Activated naive CD8-positive, alpha-beta T cell treated with anti-CD3 and anti-CD28 coated beads, Interleukin-2, amount 50 U/mL, for 24 hours (primary cell): ENCODE data around the gene GIPC2.

Experiments used
- ATAC-seq: fragments of 150-1000 bp; cut with Tn5 transposase; one replicate; pipeline ENCODE4 v1.10.0; 2021
- DNase-seq: peaks from one replicate; pipeline ENCODE4 v3.0.0; 2021
- H3K27ac Mint-ChIP-seq: one replicate; pipeline ENCODE4 v1.8.0; 2021; ENCODE audit warnings: mild to moderate bottlenecking, mixed read lengths
- H3K27me3 Mint-ChIP-seq: one replicate; pipeline ENCODE4 v1.8.0; 2021; ENCODE audit warnings: mixed read lengths
- H3K36me3 Mint-ChIP-seq: one replicate; pipeline ENCODE4 v1.8.0; 2021; ENCODE audit warnings: low read depth, mixed read lengths
- H3K4me1 Mint-ChIP-seq: one replicate; pipeline ENCODE4 v1.8.0; 2021; ENCODE audit warnings: mixed read lengths
- H3K4me3 Mint-ChIP-seq: one replicate; pipeline ENCODE4 v1.8.0; 2021; ENCODE audit warnings: mild to moderate bottlenecking, moderate library complexity, mixed read lengths
- H3K9me3 Mint-ChIP-seq: one replicate; pipeline ENCODE4 v1.8.0; 2021; ENCODE audit warnings: mixed read lengths

GIPC2 gene

GRCh38 chr1:78088486-78088885, 42.7 kb downstream of the GIPC2 start:
- Mint-ChIP-seq H3K4me3 (no peak overlapping the region), H3K27ac (no peak overlapping the region), H3K4me1 (no peaks in the 10 kb centered on the region), H3K36me3 (no peaks in the 10 kb centered on the region), H3K27me3 (peaks cover 13% of the 10 kb centered on the region), H3K9me3 (peaks cover 25% of the 10 kb centered on the region)
- DNase-seq (no peak), ATAC-seq (no peak)

- Mint-ChIP-seq H3K9me3 (peaks cover 25% of the 10 kb centered on the region), H3K36me3 (no peaks in the 10 kb centered on the region), H3K4me3 (no peak overlapping the region), H3K4me1 (no peaks in the 10 kb centered on the region), H3K27me3 (peaks cover 13% of the 10 kb centered on the region), H3K27ac (no peak overlapping the region)
- no peak for ATAC-seq
- no peak for DNase-seq
These were observed 43.2 kb downstream of the GIPC2 start for GRCh38 chr1:78089010-78089409.

DNA sequence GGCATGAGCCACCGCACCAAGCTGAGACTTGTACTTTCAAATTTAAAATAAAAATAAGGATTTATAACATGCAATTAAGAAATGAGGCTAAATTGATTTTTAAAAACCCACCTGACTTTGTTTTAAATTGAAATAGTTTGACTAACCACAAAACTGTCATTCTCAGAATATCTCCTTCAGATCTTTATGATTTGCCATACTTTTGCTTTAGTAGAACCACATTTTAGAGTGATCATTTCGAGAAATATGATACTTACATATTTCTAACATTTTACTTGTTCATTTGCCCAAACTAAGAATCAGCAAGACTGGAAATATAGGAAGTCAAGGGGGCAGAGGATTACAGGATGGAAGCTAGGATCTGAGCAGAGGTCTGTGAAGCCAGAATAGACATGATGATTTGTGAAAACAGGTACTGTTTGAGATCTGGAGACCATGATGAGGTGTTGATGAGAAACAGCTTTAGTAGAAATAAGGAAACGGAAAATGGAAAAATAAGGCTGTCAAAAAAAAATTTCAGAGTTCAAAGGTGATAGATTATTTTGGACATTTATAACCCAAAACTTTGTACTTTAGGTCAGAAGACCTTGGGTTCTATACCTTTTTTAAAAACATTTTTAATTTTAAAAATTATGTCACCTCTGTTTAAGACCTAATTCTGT, 44.8 kb downstream of the GIPC2 start:
- ATAC-seq (no peak), DNase-seq (no peak)
- Mint-ChIP-seq H3K36me3 (no peaks in the 10 kb centered on the region), H3K27ac (no peak overlapping the region), H3K4me3 (no peak overlapping the region), H3K4me1 (no peaks in the 10 kb centered on the region), H3K9me3 (peaks cover 19% of the 10 kb centered on the region), H3K27me3 (peaks cover 11% of the 10 kb centered on the region)

GRCh38 chr1:78091215-78091813, 45.5 kb downstream of the GIPC2 start:
- Mint-ChIP-seq H3K4me3 (no peak overlapping the region), H3K36me3 (no peaks in the 10 kb centered on the region), H3K27ac (no peak overlapping the region), H3K9me3 (peaks cover 12% of the 10 kb centered on the region), H3K27me3 (peaks cover 10% of the 10 kb centered on the region), H3K4me1 (no peaks in the 10 kb centered on the region)
- DNase-seq (no peak), ATAC-seq (no peak)

- H3K4me3 Mint-ChIP-seq, result no peak overlapping the region
- no peaks in the 10 kb centered on the region for H3K36me3 Mint-ChIP-seq
- DNase-seq (no peak), ATAC-seq (no peak)
- no peak overlapping the region for H3K27ac Mint-ChIP-seq
- H3K9me3 Mint-ChIP-seq, result peaks cover 6% of the 10 kb centered on the region
- H3K27me3 Mint-ChIP-seq, result peaks cover 10% of the 10 kb centered on the region
- H3K4me1 Mint-ChIP-seq, result no peaks in the 10 kb centered on the region
These were observed 46.1 kb downstream of the GIPC2 start for GRCh38 chr1:78091886-78092285.

DNA sequence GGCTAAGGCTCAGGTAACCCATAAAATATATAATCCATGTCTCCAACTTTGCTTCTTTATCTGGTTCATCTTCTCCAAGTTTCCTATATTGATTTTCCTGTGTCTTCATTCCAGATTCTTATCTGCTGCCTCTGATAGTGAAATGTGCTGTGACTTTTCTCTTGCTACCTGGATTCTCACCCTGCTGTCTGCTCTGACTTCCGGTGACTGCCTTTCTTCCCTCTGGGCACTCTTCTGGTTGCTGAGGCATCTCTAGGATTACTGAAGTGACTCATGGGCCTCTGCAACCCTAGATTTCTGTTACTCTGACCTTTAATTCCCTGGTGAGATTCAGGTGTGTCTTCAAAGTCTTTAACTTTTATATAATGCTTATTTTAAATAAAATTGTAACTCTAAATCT, 46.9 kb downstream of the GIPC2 start:
- ATAC-seq, result no peak

DNA sequence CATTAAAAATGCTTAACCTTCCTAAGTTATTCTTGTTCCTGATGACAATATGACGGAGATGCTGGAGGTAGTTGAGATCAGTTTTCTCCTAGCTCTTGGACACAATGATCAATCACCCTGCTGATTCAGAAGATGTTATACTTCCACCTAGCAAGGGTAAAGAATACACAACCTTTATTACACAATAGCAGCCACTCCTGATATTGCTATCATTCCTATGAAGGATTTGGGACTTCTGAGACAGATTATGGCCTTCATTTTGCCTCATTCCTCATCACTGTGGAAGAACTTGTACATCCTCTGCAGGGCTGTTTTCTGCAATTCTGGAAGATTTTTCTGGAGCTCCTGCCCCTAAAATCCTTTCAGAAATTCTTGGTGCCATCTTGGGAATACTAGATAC, 47.8 kb downstream of the GIPC2 start:
- no peaks in the 10 kb centered on the region for H3K9me3 Mint-ChIP-seq
- no peak overlapping the region for H3K27ac Mint-ChIP-seq
- no peak for DNase-seq
- H3K27me3 Mint-ChIP-seq, result peaks cover 11% of the 10 kb centered on the region
- no peaks in the 10 kb centered on the region for H3K36me3 Mint-ChIP-seq
- H3K4me3 Mint-ChIP-seq, result no peak overlapping the region
- H3K4me1 Mint-ChIP-seq, result no peaks in the 10 kb centered on the region
- ATAC-seq, result no peak

More for the DNA sequence above, 46.9 kb downstream of the GIPC2 start:
- H3K4me3 Mint-ChIP-seq, result no peak overlapping the region
- peaks cover under 1% of the 10 kb centered on the region for H3K9me3 Mint-ChIP-seq
- no peak for DNase-seq
- H3K36me3 Mint-ChIP-seq, result no peaks in the 10 kb centered on the region
- no peaks in the 10 kb centered on the region for H3K4me1 Mint-ChIP-seq
- peaks cover 10% of the 10 kb centered on the region for H3K27me3 Mint-ChIP-seq
- no peak overlapping the region for H3K27ac Mint-ChIP-seq

DNA sequence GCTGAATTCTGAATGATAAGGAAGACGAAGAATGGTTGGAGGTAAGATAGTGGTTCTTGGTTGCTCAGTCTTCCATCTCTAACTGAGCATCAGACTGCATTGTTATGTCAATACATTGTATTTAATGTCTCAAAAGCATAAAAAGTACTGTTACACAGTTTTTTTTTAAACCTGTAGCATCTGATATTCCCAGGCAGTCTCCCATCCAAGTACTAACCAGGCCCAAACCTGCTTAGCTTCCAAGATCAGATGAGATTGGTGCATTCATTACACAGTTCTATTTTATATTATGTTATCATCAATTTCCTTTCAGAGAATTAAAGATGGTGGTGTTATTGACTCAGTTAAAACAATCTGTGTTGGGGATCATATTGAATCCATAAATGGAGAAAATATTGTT, 48.9 kb downstream of the GIPC2 start:
- Mint-ChIP-seq H3K4me3 (no peak overlapping the region), H3K4me1 (no peaks in the 10 kb centered on the region), H3K27me3 (peaks cover 11% of the 10 kb centered on the region), H3K27ac (no peak overlapping the region), H3K36me3 (no peaks in the 10 kb centered on the region), H3K9me3 (no peaks in the 10 kb centered on the region)
- no peak for ATAC-seq
- DNase-seq, result no peak

GRCh38 chr1:78095593-78095992, 49.8 kb downstream of the GIPC2 start:
- Mint-ChIP-seq H3K4me3 (no peak overlapping the region), H3K27ac (no peak overlapping the region), H3K27me3 (peaks cover 11% of the 10 kb centered on the region), H3K9me3 (no peaks in the 10 kb centered on the region), H3K4me1 (no peaks in the 10 kb centered on the region), H3K36me3 (no peaks in the 10 kb centered on the region)
- ATAC-seq (no peak), DNase-seq (no peak)

DNA sequence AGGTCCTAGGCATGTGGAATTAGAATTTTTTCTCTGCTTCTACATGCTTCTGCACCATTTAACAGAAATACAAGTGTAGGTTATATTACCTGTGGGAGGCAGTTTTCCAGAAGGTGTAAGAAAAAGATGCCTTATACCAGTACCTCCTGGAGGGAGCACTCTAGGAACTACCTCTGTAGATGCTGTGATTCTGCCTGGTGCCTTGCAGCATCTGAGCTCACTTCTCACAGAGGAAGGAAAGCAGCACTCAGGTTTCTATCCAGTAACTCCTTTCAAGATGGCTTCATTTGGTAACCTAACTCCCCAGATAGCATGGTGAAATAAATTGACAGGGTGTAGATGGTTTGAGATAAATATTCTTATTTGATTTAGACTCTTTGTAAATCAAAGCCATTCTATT, 50.3 kb downstream of the GIPC2 start:
- Mint-ChIP-seq H3K9me3 (no peaks in the 10 kb centered on the region), H3K27ac (no peak overlapping the region), H3K4me1 (no peaks in the 10 kb centered on the region), H3K4me3 (no peak overlapping the region), H3K36me3 (no peaks in the 10 kb centered on the region), H3K27me3 (peaks cover 11% of the 10 kb centered on the region)
- DNase-seq (no peak), ATAC-seq (no peak)

- ATAC-seq (no peak), DNase-seq (no peak)
- Mint-ChIP-seq H3K36me3 (no peaks in the 10 kb centered on the region), H3K9me3 (no peaks in the 10 kb centered on the region), H3K27ac (no peak overlapping the region), H3K4me3 (no peak overlapping the region), H3K4me1 (no peaks in the 10 kb centered on the region), H3K27me3 (peaks cover 6% of the 10 kb centered on the region)
These were observed 51.2 kb downstream of the GIPC2 start for GRCh38 chr1:78096976-78097375.

- H3K27ac Mint-ChIP-seq, result no peak overlapping the region
- ATAC-seq (no peak), DNase-seq (no peak)
- H3K4me1 Mint-ChIP-seq, result no peaks in the 10 kb centered on the region
- no peaks in the 10 kb centered on the region for H3K36me3 Mint-ChIP-seq
- H3K27me3 Mint-ChIP-seq, result peaks cover 2% of the 10 kb centered on the region
- H3K4me3 Mint-ChIP-seq, result no peak overlapping the region
- H3K9me3 Mint-ChIP-seq, result no peaks in the 10 kb centered on the region
These were observed 55.3 kb downstream of the GIPC2 start for GRCh38 chr1:78101051-78101450.

DNA sequence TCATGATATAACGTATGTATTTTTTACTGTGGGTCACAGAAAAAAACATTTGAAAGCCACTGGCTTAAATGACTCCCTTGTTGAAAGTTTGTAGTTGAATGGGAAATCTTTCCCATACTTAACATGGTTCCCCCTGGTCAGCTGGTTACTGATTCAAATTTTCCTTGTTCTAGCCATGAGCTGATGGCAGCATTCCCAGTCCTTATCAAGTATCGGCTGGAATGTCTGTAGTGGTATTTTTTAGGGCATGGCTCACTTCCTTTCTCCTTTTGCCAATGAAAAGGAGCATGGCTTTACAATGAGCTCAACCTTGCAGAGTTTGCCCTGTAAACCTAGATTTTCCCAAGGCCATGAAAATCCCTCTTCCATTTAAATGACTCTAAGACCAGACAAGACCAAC, 55.7 kb downstream of the GIPC2 start:
- peaks cover 2% of the 10 kb centered on the region for H3K27me3 Mint-ChIP-seq
- H3K4me1 Mint-ChIP-seq, result no peaks in the 10 kb centered on the region
- H3K9me3 Mint-ChIP-seq, result no peaks in the 10 kb centered on the region
- H3K27ac Mint-ChIP-seq, result no peak overlapping the region
- no peak for ATAC-seq
- no peaks in the 10 kb centered on the region for H3K36me3 Mint-ChIP-seq
- H3K4me3 Mint-ChIP-seq, result no peak overlapping the region
- DNase-seq, result no peak

GRCh38 chr1:78102082-78102481, 56.3 kb downstream of the GIPC2 start:
- no peak overlapping the region for H3K4me3 Mint-ChIP-seq
- H3K27ac Mint-ChIP-seq, result no peak overlapping the region
- DNase-seq (no peak), ATAC-seq (no peak)
- no peaks in the 10 kb centered on the region for H3K9me3 Mint-ChIP-seq
- no peaks in the 10 kb centered on the region for H3K4me1 Mint-ChIP-seq
- H3K36me3 Mint-ChIP-seq, result no peaks in the 10 kb centered on the region
- peaks cover 2% of the 10 kb centered on the region for H3K27me3 Mint-ChIP-seq

- ATAC-seq, result no peak
- H3K27ac Mint-ChIP-seq, result no peak overlapping the region
- H3K36me3 Mint-ChIP-seq, result no peaks in the 10 kb centered on the region
These were observed 57.1 kb downstream of the GIPC2 start for GRCh38 chr1:78102916-78103315.

DNA sequence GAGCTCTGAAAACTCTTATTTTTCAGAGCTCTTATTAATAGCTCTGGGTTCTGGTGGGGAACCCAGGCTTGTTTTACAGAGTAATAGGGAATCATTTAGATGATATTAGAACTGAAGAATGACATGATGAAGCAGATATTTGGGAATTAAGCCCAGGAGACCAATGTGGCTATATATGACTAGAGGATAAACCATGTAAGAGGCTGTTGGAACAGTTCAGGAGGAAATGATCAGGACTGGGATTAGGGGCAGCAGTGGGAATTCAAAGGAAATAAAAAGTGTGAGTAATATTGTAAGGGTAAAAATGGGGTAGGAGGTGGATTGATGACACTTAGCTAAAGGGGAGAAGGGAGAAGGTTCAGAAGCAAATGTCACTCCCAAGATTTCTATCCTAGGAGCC, 58.6 kb downstream of the GIPC2 start:
- no peak overlapping the region for H3K27ac Mint-ChIP-seq
- H3K27me3 Mint-ChIP-seq, result no peaks in the 10 kb centered on the region
- ATAC-seq, result no peak
- no peaks in the 10 kb centered on the region for H3K4me1 Mint-ChIP-seq
- H3K36me3 Mint-ChIP-seq, result no peaks in the 10 kb centered on the region
- no peaks in the 10 kb centered on the region for H3K9me3 Mint-ChIP-seq
- no peak overlapping the region for H3K4me3 Mint-ChIP-seq
- DNase-seq, result no peak

More at GRCh38 chr1:78102916-78103315, 57.1 kb downstream of the GIPC2 start:
- H3K9me3 Mint-ChIP-seq, result no peaks in the 10 kb centered on the region
- DNase-seq, result no peak
- peaks cover under 1% of the 10 kb centered on the region for H3K27me3 Mint-ChIP-seq
- H3K4me1 Mint-ChIP-seq, result no peaks in the 10 kb centered on the region
- no peak overlapping the region for H3K4me3 Mint-ChIP-seq
